Mesenteric fat pad (tissue), 1 donor: Measurements from ENCODE around the gene CPLANE1. TPM values are rescaled to one million over a fixed set of nuclear protein-coding genes. Genes with fewer than 3 reads are reported as not detected.
"Not testable (repeated sequence)": the region's sequence is repeated elsewhere in the genome, so short reads cannot be mapped to it uniquely, and the experiment has no call there.

Source experiments
- DNase-seq: peaks from one replicate; pipeline ENCODE4 v3.0.0-alpha.2; 2020; ENCODE audit warnings: low spot score
- total RNA-seq: library from RNA; stranded (reverse); fragmentation: NEBNext Ultra II Directional; extraction: Animal tissue kit (Norgen Biotek cat#: 25700); gene quantifications from one replicate; pipeline ENCODE4 v1.2.1, GENCODE V29; 2021
- donor health status: DM: yes; HTN: yes; CAD: no.

Gene CPLANE1
- total RNA-seq, 1 donor from 2014 or later: 18.1 TPM

- DNase-seq: no peak
These were observed 40.0 kb downstream of the CPLANE1 start for GRCh38 chr5:37208883-37209797.

DNA sequence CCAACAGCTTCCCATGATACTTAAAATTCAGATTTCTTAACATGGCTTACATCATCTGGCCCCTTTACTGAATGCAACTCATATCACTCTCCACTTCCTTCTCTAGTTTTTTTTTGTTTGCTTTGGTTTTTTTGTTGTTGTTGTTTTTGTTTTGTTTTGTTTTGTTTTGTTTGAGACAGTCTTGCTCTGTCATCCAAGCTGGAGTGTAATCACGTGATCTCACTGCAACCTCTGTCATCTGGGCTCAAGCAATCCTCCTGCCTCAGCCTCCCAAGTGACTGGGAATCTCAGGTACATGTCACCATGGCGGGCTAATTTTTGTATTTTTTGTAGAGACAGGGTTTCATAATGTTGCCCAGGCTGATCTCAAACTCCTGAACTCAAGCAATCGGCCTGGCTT lies 41.4 kb downstream of the CPLANE1 start:
- DNase-seq: no peak

- DNase-seq: no peak
These were observed 42.4 kb downstream of the CPLANE1 start for GRCh38 chr5:37206736-37207135.

- DNase-seq: no peak
These were observed 50.3 kb downstream of the CPLANE1 start for GRCh38 chr5:37198842-37199241.

- no peak for DNase-seq
These were observed 51.1 kb downstream of the CPLANE1 start for GRCh38 chr5:37198061-37198460.

- no peak for DNase-seq
These were observed 51.7 kb downstream of the CPLANE1 start for GRCh38 chr5:37197340-37198050.

- no peak for DNase-seq
These were observed 58.6 kb downstream of the CPLANE1 start for GRCh38 chr5:37190592-37190991.

DNA sequence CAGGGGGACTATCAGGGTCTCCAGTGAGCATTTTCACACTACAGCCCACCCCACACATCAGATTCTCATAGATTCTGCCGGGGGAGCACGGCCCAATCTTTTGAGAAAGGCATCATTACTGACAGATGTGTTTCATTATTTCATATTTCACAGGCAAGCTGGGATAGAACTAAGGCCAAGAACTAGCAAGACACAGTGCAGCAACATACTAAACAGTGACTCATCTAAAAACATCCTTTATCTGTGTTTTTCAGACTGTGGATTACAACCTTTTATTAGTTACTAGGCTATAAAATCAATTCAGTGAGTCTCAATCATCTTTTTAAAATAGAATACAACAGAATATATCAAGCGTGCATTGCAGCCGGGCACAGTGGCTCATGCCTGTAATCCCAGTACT lies 59.8 kb downstream of the CPLANE1 start:
- no peak for DNase-seq

DNA sequence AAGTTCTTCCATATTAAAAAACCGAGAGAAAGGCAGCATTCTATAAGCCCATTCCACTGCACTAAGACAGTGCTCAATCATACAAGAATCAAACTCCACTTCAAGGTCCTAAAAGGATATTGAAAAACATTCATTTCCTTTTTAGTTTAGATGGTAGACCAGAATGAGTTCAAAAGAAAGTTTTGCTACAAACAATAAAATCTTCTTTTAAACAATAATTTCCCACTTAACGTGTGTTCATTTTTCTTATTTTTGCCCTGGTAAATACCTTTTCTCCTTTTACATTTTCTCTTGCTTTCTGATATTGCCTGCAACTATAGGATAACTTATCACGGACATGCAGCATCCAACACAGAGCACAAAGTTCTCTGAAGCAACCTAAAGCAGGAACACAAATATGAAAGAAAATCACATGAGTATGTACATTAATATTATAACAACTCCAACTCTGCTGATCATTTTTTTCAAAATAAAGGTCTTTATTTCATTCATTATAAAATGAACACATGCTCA lies 61.7 kb downstream of the CPLANE1 start:
- DNase-seq: no peak

GRCh38 chr5:37184748-37185364 lies 64.3 kb downstream of the CPLANE1 start:
- DNase-seq: no peak

DNA sequence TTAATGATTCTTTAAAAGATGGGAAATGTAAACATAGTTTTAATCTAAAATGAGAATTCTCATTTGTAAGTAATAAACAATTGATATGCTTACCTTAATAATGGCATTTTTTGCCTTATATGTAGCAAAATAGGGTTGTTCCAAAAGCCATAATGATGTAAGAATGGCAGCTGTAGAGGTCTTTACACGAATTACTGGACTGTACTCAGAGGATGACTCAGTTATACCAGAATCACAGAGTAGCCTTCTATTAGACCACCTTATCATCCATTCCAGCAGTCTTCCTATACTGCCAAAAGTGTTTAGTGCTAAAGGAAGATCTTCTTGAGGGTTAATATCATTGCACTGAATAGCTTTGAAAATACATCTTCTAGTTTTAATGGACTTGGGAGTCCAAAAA lies 66.5 kb downstream of the CPLANE1 start:
- DNase-seq: no peak

GRCh38 chr5:37174928-37175327 lies 74.2 kb downstream of the CPLANE1 start:
- DNase-seq: no peak

- DNase-seq: no peak
These were observed 76.2 kb downstream of the CPLANE1 start for GRCh38 chr5:37172957-37173356.

GRCh38 chr5:37170856-37171255 lies 78.3 kb downstream of the CPLANE1 start:
- DNase-seq: no peak

- DNase-seq: no peak
These were observed 83.0 kb downstream of the CPLANE1 start for GRCh38 chr5:37166197-37166596.

DNA sequence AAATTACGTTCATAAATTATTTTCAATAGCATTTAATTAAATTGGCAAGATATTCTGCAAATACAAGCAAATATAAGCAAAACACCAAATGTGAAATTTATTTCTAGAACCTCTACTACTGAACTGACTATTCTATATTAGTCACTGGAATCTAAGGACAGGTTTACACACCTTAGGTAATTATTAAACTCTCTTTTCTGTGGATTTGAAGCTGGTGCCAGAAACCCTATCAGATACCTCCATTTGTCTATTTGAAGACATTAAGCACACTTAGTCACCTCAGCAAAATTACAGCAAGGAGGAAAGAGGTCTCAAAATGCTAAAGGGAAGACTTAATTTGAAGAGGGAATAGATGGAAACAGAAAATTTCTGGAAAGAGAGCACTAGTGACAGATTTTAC lies 83.4 kb downstream of the CPLANE1 start:
- no peak for DNase-seq

DNA sequence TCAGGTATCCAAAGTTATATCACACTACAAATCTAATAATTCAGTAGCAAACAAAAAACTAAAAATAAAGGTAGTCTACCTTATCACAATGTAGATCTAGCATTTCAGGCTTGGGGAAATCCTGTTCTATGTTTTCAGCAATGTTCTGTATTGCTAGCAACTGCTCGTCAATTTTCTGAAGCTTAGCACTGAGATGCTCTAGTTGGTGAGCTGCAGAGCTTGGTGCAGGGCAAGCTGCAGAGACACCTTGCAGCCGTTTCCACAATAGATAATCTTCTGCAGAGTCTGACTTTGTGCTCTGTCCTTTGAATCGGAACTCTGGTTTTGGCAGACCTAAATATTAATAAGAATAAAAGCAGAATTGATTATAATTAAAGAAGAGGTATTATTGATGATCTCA lies 95.5 kb downstream of the CPLANE1 start:
- no peak for DNase-seq

- DNase-seq: no peak
These were observed 102.3 kb downstream of the CPLANE1 start for GRCh38 chr5:37146896-37147295.

DNA sequence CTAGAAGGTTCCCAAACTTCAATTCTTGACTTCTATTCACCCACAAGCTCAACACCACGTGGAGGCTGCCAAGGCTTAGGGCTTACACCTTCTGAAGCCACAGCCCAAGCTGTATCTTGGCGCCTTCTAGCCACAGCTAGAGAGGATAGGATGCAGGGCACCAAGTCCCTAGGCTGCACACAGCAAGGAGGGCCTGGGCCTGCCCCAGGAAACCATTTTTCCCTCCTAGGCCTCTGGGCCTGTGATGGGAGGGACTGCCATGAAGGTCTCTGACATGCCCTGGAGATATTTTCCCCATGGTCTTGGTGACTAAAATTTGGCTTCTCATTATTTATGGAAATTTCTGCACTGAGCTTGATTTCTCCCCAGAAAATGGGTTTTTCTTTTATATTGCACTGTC lies 112.5 kb downstream of the CPLANE1 start:
- no peak for DNase-seq

- not testable (repeated sequence) for DNase-seq
These were observed 113.9 kb downstream of the CPLANE1 start for GRCh38 chr5:37135312-37135711.

GRCh38 chr5:37133939-37134338 lies 115.2 kb downstream of the CPLANE1 start:
- no peak for DNase-seq

DNA sequence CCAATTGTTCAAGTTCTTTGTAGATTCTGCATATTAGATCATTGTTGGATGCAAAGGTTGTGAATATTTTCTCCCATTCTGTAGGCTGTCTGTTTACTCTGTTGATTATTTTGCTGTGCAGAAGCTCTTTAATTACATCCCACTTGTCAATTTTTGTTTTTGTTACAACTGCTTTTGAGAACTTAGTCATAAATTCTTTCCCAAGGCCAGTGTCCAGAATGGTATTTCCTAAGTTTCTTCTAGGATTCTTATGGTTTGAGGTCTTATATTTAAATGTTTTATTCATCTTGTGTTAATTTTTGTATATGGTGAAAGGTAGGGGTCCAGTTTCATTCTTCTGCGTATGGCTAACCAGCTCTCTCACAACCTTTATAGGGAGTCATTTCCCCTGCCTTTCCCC lies 116.5 kb downstream of the CPLANE1 start:
- DNase-seq: no peak
